Uterus (tissue), 2 donors: ENCODE data around the gene PGLYRP3.

Experiments used
- POLR2A ChIP-seq, 2 donors: fragments of 450-650 bp; IDR thresholded peaks; one replicate each; pipeline ENCODE4 v1.6.1; 2016; ENCODE audit warnings: antibody characterized with exemption in 2 of 2, mild to moderate bottlenecking in 1 of 2, moderate library complexity in 1 of 2
- TF ChIP-seq, protein P1 (sequence below), 4 experiments: fragments of 200-600 bp in 2 of 4; fragments of 450-650 bp in 2 of 4; sonication (generic) in 2 of 4; IDR thresholded peaks; one replicate each; pipeline ENCODE4 v1.5.1; 2016 to 2019; ENCODE audit warnings: antibody characterized with exemption in 4 of 4, mild to moderate bottlenecking in 2 of 4, moderate library complexity in 1 of 4

DNA sequence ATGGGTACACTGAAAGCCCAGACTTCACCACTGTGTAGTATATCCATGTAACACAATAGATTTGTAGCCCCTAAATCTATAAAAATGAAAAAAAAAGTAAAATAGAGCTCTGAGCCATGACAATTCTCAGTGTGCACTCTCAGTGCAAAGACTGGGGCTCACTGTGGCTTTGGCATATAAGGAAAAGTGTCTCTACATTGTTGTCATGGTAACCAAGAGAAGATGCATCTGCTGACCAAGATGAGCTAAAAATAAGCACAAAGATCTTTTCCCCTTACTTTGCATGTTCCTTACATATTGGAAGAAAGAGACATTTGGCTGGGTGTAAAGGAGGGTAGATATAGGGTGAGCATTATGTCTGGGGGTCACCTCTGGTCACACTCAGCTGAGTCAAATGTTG is 23.9 kb upstream of the PGLYRP3 start:
- TF ChIP-seq, protein P1, sequence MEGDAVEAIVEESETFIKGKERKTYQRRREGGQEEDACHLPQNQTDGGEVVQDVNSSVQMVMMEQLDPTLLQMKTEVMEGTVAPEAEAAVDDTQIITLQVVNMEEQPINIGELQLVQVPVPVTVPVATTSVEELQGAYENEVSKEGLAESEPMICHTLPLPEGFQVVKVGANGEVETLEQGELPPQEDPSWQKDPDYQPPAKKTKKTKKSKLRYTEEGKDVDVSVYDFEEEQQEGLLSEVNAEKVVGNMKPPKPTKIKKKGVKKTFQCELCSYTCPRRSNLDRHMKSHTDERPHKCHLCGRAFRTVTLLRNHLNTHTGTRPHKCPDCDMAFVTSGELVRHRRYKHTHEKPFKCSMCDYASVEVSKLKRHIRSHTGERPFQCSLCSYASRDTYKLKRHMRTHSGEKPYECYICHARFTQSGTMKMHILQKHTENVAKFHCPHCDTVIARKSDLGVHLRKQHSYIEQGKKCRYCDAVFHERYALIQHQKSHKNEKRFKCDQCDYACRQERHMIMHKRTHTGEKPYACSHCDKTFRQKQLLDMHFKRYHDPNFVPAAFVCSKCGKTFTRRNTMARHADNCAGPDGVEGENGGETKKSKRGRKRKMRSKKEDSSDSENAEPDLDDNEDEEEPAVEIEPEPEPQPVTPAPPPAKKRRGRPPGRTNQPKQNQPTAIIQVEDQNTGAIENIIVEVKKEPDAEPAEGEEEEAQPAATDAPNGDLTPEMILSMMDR (IDR thresholded peaks at IDR 0.05) = no peak
- no peak for TF ChIP-seq POLR2A (IDR thresholded peaks at IDR 0.05)
